HG03095 (cell line): ENCODE results near the gene MAN1C1.

ENCODE experiments used
- ATAC-seq: cut with Tn5 transposase; IDR thresholded peaks from one replicate; pipeline ENCODE4 v1.9.1; 2021; ENCODE audit warnings: moderate library complexity; ENCODE audit not compliant: unreplicated experiment

The MAN1C1 gene

DNA sequence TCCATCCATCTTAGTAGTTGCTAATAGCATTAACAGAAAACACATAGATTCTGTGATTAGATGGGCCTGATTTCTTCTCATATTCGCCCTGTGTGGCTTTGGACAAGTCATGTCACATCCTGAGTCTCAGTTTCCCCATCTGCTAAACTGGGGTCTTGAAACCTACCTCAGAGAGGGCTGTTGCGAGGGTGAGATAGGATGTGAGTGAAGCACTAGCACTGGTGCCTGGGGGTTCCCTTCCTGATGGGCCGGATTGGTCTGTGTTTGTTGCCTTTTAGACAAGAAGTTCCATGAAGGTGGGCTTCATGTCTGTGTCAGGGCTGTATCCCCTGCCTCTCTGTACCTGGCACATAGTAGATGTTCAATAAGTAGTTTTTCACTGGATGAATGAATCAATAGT, 3.5 kb upstream of the MAN1C1 start:
- no peak for ATAC-seq

DNA sequence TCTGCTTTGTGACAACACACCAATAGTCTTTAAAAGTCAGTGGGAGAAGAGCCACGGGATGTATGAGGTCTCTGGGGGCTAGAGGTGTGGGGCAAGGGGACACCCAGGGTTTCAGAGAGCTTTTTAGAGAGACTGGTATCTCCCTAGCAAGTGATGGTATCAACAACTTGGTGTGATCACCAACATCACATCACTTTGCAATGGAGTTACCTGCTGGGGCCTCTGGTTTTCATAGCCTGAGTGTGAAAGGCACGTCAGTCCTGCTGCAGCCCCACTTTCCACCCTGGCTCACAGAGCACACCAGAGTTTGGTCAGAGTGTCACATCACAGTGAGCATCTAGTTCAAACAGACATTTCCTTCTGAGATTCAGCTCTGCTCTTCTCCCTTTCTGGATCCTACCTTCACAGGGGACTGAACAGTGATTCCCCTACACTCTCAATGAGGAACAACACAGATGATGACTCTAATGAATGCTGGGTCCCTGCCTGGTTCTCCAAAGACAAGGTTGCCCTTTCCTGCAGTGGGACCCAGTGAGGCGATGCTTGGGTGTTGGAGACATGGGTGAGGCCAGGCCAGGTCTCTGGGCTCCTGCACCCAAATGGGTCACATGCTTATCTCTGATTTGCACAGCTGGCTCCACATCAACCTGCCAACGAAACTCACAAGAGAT, 2.0 kb upstream of the MAN1C1 start:
- no peak for ATAC-seq

DNA sequence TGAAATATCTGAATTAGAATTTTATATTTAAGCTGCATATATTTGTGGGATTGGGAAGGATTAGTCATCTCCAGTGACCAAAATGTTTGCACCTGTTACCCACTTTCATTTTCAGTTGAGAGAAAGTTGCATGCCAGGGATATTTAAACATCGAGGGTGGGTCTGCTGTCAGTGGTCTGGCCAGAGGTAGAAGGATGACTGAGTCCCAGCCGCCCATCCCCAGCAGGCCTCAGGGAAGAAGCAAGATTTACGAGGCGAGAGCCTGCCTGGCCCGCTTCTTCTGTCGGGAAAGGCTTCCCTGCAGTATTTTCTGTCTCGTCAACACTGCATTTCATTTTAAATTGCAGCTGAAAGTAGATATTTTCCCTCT, 1.4 kb upstream of the MAN1C1 start:
- no peak for ATAC-seq

DNA sequence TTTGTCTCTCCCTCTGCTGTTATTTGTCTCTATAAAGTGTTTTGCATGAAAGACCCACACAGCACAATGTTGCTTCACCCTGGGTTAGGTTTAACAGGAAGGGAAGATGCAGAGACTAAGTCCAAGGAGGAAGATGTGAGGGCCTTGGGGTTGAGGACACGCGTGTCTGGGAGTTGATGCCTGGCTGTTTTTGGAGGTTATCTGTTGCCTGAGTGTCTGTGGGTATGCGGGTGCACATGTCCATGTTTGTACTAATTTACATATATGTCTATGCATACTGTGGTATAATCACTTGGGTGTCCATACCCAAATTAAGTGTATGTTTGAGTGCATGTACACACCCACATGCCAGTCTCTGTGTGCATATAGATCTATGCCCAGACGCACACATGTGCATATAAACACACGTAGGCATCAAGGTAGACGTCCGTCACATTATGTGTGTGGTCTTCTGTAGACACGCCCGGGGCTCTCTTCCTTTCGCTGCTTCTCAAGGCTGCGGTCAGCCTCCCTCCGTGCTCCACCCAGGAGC, 962 bp upstream of the MAN1C1 start:
- no peak for ATAC-seq

DNA sequence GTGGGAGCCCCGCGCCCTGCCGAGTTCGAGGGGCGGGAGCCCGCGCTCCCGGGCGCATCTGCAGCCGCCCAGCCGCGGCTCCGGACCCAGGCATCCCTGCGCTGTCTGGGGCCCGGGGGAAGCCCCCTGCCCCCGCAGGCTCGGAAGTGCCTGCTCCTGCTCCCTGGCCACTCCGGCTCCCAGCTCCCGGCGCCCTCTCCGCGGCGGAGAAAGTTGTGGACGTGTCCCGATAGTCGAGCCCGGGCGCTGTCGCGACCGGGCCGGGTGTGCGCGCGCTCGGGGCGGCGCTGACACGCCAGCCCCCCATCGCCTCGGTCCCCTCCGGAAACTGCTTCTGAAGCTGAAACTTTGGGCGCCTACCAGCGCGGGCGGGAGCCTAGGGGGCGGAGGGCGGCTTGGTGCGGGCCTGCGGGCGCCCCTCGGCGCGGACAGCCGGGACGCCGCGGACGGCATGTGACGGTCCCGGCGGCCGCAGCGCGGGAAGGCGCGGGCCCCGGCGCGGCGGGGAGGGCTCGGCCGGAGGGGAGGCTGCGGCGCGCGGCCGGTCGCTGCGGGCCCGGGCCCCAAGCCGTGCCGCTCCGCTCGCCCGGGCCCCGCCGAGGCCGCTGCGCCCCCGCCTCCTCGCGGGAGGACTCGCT, 515 bp downstream of the MAN1C1 start:
- ATAC-seq, result no peak

DNA sequence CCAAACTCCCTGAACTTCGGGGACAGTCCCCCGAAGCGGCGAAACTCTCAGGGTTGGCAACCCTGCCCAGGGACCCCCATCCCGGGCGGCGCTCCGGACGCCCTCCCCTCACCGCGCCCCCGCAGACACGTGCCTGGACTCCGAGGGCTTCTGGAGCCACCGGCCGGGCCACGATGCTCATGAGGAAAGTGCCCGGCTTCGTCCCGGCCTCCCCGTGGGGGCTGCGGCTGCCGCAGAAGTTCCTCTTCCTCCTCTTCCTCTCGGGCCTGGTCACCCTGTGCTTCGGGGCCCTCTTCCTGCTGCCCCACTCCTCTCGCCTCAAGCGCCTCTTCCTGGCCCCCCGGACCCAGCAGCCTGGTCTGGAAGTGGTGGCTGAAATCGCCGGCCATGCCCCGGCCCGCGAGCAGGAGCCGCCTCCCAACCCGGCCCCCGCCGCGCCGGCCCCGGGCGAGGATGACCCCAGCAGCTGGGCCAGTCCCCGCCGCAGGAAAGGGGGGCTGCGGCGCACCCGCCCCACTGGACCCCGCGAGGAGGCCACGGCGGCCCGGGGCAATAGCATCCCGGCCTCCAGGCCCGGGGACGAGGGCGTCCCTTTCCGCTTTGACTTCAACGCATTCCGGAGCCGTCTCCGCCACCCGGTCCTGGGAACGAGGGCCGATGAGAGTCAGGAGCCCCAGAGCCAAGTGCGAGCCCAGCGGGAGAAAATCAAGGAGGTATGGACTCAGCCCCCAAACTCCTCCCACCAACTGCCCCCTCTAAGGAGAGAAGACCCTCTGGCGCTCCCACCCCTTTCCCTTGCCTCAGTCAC, 1.2 kb downstream of the MAN1C1 start:
- no peak for ATAC-seq

DNA sequence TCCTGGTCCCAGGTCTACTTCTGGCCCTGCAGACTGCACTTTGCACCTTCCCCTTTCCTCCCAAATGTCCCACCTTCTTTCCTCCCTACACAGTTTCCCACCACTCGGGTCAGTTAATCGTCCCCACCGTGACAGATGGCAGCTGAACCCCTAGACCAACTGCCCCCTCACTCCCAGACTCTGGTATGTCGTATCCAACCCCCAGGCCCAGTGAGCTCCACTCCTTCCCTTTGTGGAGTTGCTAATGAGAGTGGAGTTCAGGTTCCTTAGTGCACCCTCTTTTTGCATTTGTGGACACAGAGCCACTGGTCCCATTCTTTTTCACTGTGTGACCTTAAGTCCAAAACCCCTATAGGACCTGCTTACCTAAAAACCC, 1.8 kb downstream of the MAN1C1 start:
- ATAC-seq, result no peak

DNA sequence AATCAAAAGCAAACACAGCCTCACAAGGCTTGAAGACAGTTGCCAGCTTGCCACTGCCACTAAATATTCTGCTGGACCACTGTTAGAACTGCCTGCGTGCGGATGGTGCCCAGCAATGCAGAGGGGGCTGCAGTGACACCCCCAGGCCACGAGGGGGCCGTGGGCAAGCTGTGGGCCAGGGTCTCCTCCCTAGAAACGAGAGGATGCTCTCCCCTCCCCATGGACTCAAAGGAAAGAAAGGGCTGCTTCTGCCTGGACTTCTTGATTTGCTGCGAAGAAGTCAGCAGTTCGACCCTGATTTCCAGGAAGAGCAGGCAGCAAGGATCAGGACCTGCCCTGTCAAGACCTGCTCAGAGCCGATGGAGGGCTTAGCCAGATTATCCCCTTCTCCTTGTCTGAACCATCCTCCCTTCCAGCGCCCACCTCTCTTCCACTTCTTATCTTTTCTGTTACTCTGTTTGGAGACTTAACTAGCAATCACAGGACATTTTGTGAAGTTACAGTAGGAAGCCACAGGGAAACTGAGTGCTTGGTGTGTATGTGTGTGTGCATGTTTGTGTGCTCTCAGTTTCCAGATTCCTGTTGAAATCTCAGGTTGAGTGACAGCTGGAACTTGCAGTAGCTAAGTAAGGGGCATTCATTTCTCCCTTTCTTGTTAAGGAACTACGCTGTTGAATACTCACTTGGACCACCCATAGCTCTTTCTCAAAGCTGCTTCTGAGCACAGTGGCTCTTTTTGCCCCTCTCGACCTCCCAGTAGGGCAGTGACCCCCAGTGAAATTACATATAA, 2.7 kb downstream of the MAN1C1 start:
- no peak for ATAC-seq

DNA sequence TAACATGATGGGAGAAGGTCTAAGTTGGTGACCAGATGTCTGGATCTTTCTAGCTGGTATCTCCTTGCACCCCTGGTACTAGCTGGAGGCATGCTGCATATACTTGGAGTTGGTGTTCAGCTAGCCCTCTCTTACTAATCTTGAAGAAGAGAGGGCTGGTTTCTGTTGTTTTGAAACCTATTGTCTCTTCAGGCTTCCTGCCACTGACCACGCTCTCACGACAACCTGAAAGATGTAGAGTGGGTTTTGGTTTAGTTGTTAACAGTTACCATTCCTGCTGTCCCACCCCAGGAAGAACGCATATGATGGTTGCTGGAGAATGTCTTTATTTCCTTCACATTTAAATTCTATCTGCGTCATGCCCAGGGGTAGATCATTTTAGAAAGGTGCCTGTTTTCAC, 3.6 kb downstream of the MAN1C1 start:
- no peak for ATAC-seq

DNA sequence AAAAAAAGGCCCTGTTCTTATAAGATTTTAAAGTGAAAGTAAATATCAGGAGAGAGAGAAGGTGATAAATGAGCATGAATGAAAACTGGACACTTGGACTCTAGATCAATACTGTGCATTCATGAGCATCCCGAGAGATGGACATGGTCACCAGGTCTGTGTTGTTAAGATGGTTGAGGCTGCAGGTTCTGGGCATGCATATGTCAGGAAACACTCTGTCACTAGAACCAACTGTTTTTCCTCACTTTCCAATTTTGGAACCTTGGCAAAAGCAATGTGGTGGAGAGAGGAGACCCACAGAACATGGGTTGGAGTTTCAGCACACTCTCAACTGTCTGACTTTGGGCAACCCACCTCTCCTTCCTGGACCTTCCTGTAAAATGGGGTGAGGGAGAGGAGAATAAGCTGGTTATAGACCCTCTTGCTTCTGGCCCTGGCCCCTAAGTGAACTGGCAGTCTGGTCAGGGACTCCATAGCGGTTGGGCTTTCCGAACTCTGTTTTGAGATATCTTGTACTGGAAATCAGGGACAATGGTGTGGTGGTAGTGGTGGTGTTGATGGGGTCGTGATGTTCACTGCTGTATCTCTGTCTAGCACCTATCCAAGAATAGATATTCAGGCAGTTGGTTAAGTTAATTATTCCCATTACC, 4.2 kb downstream of the MAN1C1 start:
- no peak for ATAC-seq

DNA sequence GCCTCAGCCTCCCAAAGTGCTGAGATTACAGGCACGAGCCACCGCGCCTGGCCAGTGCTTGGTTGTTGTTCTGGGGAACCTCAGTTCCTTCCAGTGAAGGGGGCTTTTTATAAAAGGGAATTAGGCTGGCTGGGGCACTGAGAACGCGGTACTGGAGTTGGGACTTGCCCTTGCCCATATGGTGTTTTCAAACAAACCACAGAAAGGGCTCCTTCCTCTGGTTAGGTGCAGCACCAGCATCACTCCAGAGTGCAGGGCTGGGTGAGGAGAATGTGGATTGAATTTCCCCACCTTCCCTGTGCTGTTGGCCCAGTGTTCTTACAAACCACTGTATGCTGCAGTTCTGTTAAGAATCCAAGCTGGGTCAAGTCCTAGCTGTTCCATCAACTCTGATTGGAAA, 5.3 kb downstream of the MAN1C1 start:
- ATAC-seq, result no peak

DNA sequence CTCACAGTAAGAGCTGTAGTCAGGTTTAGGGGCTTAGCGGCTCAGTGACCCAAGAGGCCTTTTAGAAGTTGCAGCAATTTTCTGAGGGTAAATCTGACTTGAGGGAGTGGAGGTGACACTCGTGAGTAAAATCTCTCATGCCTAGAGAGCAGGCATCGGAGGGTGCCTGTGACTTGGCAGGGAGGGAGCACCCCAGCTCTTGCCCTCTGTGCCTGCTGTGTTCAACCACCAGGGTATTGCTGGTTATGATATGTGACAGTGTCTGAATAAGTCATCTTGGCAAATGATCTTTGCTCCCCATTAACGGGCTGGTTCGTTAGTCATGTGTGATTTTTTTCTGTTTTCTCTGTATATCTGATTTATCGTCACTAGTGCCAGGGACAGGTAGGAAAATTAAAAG, 5.9 kb downstream of the MAN1C1 start:
- ATAC-seq, result no peak

DNA sequence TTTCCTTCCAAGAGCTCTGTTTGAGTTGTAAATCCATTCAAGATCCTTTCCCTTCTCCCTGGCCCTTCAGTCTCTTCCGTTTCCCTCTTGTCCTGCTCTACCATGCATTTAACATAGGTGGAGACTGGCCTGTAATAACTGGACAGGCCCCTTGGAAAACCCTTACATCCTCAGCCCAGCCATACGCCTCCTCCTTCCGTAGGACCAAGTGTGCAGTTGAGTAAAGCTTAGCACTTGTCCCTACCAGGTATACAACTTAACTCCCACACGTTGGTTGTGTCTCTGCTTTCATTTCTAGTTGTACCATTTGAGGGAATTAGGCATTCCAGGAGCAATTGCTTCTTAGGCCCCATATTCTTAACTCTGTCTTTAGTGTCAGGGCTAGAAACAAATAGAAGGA, 6.4 kb downstream of the MAN1C1 start:
- ATAC-seq, result no peak

DNA sequence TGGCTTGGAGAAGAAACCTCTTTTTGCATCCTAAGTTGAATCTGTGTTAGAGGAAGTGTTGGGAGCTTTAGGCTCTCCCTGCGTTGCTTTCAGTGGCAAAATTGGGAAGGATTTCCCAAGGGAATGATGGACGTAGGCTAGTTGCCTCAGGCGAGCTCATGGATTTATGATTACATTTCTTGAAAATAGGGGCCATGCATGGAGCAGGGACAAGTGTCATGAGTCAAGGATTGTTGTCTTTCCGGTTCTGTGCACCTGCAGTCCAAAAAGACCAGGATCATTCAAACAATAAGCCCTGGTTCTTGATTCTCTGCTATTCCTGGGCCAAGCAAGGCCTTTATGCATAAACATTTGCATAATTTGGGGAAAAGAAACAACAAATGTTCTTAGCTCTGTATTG, 7.1 kb downstream of the MAN1C1 start:
- no peak for ATAC-seq

DNA sequence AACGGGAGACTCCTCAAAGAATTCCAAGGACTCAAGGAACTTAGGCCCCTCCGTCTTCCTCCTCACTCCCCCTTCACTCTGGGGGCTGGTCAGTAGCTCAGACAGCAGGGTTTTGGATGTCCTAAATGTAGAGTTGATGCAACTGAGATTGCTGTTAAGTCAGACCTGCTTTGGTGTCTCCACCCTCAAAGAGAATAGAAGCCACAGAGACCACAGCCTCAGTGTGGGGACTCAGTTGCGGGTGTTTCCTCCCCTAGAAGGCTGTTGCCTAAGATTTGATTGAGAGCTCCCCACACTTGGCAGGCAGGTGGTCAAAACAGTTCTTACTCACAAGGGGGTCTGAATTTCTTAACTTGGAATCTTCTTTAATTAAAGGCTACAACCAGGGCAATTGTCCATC, 7.6 kb downstream of the MAN1C1 start:
- no peak for ATAC-seq

DNA sequence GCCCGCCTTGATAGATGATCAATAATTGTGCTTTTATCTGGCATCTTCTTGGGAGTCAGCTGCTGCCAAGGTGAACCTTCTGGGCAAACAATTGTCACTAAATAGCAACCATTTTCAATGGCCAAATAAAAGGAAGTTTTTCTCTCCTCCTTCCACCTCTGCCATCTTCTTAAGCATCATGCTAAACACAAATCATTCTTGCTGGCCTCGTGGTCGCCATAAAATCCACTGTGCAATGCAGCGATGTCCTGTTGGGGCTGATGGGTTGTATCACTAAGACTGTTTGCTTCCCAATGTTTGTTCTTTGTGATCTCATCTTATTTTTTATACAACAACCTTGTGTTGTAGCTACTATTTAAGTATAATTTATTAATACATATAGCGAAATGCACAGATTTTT, 8.0 kb downstream of the MAN1C1 start:
- no peak for ATAC-seq

DNA sequence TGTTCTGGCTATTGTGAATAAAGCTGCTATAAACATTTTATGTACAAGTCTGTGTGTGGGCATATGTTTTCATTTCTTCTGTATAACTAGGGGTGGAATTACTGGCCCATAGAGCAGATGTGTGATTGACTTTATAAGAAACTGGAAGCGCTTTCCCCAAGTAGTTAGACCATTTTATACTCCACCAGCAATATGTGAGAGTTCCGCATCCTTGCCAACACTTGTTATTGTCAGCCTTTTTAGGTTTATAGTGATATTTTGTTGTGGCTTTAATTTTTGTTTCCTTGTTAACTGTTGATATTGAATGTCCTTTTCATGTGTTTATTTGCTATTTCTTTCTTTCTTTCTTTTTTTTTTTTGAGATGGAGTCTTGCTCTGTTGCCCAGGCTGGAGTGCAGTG, 9.4 kb downstream of the MAN1C1 start:
- ATAC-seq, result no peak

DNA sequence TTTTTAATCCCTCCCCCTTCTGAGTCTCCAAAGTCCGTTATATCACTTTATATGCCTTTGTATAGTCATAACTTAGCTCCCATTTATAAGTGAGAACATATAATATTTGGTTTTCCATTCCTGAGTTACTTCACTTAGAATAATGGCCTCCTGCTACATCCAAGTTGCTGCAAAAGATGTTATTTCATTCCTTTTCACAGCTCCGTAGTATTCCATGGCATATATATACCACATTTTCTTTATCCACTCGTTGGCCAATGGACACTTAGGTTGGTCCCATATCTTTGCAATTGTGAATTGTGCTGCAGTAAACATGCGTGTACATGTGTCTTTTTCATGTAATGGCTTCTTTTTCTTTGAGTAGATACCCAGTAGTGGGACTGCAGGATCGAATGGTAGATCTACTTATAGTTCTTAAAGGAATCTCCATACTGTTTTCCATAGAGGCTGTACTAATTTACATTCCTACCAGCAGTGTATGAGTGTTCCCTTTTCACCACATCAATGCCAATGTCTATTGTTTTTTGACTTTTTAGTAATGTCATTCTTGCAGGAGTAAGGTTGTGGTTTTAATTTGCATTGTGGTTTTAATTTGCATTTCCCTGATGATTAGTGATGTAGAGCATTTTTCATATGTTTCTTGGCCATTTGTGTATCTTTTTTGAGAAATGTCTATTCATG, 12.3 kb downstream of the MAN1C1 start:
- ATAC-seq, result no peak

DNA sequence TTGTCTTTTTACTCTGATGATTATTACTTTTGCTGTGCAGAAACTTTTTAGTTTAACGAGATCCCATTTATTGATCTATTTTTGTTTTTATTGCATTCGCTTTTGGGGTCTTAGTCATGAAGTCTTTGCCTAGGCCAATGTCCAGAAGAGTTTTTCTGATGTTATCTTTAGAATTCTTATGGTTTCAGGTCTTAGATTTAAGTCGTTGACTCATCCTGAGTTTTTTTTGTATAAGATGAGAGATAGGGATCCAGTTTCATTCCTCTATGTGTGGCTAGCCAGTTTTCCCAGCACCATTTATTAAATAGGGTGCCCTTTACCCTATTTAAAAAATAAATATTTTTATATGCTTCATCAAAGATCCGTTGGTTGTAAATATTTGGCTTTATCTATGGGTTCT, 13.2 kb downstream of the MAN1C1 start:
- ATAC-seq, result no peak

DNA sequence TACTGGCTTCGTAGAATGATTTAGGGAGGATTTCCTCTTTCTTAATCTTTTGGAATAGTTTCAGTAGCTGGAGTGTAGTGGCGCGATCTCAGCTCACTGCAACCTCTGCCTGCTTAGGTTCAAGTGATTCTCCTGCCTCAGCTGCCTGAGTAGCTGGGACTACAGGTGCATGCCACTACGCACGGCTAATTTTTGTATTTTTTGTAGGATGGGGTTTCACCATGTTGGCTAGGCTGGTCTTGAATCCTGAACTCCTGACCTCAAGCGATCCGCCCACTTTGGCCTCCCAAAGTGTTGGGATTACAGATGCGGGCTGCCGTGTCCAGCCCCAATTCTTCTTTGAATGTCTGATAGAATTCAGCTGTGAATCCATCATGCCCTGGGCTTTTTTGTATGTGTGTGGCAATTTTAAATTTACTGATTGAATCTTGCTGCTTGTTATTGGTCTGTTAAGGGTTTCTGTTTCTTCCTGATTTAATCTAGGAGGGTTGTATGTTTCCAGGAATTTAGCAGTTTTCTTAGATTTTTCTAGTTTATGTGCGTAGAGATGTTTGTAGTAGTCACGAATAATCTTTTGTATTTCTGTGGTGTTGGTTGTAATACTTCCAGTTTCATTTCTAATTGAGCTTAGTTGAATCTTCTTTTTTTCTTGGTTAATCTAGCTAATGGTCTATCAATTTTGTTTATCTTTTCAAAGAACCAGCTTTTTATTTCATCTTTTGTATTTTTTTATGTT, 15.3 kb downstream of the MAN1C1 start:
- no peak for ATAC-seq
